PC-9 (cell line): ENCODE data around the gene RGL2.

Source experiments
- EZH2 ChIP-seq: fragments of 200-600 bp; sonication (generic); IDR thresholded peaks from 2 replicates; pipeline ENCODE4 v1.8.0; 2017; ENCODE audit warnings: antibody characterized with exemption, low read depth
- TF ChIP-seq, protein P1 (sequence below): fragments of 200-600 bp; sonication (generic); conservative IDR thresholded peaks from 2 replicates; pipeline ENCODE4 v1.6.1; 2017; ENCODE audit warnings: mixed run types, antibody characterized with exemption, mild to moderate bottlenecking, moderate library complexity

DNA sequence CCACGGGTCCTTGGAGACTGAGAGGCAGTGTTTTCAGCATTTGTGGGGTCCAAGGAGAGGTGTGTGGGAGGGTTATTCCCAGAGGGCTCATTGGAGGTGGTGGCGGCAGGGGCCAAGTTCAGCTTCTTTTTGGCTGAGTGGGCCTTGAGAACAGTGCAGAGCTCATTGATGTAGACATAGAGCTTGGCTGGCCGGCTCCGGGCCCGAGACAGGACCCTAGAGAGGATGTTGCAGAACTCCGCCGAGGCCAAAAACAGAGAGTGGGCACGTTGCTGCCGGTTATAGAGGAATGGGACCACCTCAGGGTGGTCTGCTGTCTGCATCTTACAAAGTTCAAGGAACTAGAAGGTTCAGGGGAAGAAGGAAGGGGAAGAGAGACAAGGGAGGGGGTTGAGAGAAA, 22.5 kb upstream of the RGL2 start:
- TF ChIP-seq, protein P1, sequence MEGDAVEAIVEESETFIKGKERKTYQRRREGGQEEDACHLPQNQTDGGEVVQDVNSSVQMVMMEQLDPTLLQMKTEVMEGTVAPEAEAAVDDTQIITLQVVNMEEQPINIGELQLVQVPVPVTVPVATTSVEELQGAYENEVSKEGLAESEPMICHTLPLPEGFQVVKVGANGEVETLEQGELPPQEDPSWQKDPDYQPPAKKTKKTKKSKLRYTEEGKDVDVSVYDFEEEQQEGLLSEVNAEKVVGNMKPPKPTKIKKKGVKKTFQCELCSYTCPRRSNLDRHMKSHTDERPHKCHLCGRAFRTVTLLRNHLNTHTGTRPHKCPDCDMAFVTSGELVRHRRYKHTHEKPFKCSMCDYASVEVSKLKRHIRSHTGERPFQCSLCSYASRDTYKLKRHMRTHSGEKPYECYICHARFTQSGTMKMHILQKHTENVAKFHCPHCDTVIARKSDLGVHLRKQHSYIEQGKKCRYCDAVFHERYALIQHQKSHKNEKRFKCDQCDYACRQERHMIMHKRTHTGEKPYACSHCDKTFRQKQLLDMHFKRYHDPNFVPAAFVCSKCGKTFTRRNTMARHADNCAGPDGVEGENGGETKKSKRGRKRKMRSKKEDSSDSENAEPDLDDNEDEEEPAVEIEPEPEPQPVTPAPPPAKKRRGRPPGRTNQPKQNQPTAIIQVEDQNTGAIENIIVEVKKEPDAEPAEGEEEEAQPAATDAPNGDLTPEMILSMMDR = no peak
- TF ChIP-seq EZH2 = no peak
